SH-SY5Y (cell line): ENCODE results near the gene NR4A1.

ENCODE experiments used
- GATA2 ChIP-seq: IDR thresholded peaks from 2 replicates; pipeline ENCODE4 v1.6.1; 2011; ENCODE audit warnings: mild to moderate bottlenecking, low read depth, low read length
- GATA3 ChIP-seq: IDR thresholded peaks from 2 replicates; pipeline ENCODE4 v1.6.1; 2011; ENCODE audit warnings: low read depth, mild to moderate bottlenecking, low read length, moderate library complexity

DNA sequence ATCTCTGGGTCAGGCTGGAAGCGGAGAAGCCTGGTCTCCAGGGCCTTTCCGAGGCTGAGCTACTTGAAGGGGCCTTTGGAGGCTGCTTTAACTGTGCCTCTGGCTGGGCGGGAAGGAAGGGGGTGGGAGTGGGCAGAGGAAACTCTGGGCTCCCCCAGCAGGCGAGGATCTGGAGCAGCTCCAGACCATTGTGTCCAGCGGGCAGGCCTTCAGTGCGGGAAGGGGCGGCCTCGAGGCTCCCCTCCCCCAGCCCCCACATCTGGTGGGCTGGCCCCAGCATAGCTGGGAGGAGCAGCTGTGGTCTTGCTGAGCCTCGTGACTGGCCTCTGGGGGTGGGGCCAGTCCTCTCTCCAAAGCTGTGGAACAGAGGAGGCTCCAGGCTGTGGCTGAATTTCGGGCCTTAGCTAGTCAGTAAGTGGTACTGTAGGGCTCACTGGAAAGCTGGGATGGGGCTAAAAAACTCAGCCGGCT is 41.1 kb upstream of the NR4A1 start:
- TF ChIP-seq GATA3: no peak
- TF ChIP-seq GATA2: no peak
